GM12878 (cell line): ENCODE data around the gene BAG3. TPM values are rescaled to one million over a fixed set of nuclear protein-coding genes. Genes with fewer than 3 reads are reported as not detected.

Experiments used
- ATAC-seq: fragments of 200-7000 bp; cut with Tn5 transposase; 3 replicates; pipeline ENCODE4 v1.9.1; 2020; ENCODE audit warnings: mild to moderate bottlenecking, moderate library complexity
- BruUV-seq: library from RNA; stranded (reverse); fragments of 400-500 nt; replicated peaks from 2 replicates; lab custom pipeline; 2021; lab: Mats Ljungman, UMichigan
- CTCF ChIA-PET: fragments of 300-600 bp; sonication (Branson Sonifier 250); formaldehyde crosslinking; extraction: SDS; loops from one replicate; lab custom pipeline; 2021; ENCODE audit warnings: inconsistent platforms; lab: Yijun Ruan, JAX
- POLR2A ChIA-PET: fragments of 350-600 bp; formaldehyde crosslinking; extraction: SDS; loops from one replicate; lab custom pipeline; 2021; ENCODE audit warnings: inconsistent platforms; lab: Charles Lee
- RAD21 ChIA-PET: fragments of 300-600 bp; sonication (Branson Sonifier 250); formaldehyde crosslinking; loops from one replicate; lab custom pipeline; 2023; ENCODE audit warnings: antibody characterized with exemption; ENCODE audit not compliant: unreplicated experiment; lab: Charles Lee
- SMC1A ChIA-PET: fragments of 300-600 bp; sonication (Branson Sonifier 250); formaldehyde crosslinking; loops from one replicate; lab custom pipeline; 2023; ENCODE audit not compliant: unreplicated experiment, uncharacterized antibody; lab: Charles Lee
- DNase-seq: peaks from one replicate; pipeline ENCODE4 v3.0.0-alpha.2; 2011; ENCODE audit warnings: low read depth, low spot score
- FAIRE-seq: peaks from 3 replicates; lab custom pipeline; 2011; peaks lifted over from hg19 to GRCh38; lab: Jason Lieb, UNC
- H2AFZ ChIP-seq: 2 replicates; pipeline ENCODE4 v1.6.0; 2011; ENCODE audit warnings: low read depth, low read length, control low read depth; ENCODE audit not compliant: control insufficient read depth
- H3K27ac ChIP-seq: 2 replicates; pipeline ENCODE4 v1.5.1; 2011; ENCODE audit warnings: control low read depth; ENCODE audit not compliant: control insufficient read depth, insufficient read depth
- H3K27me3 ChIP-seq, 2 experiments: replicated peaks in 1 of 2; 2 replicates each; pipeline versions ENCODE4 v1.6.0 to v1.6.1; 2011; ENCODE audit warnings: low read length in 1 of 2; ENCODE audit not compliant: control insufficient read depth in 2 of 2, insufficient read depth in 2 of 2
- H3K36me3 ChIP-seq, 2 experiments: 2 replicates each; pipeline ENCODE4 v1.5.1; 2011; ENCODE audit warnings: low read length in 1 of 2; ENCODE audit not compliant: control insufficient read depth in 2 of 2, insufficient read depth in 2 of 2
- H3K4me1 ChIP-seq: 2 replicates; pipeline ENCODE4 v1.6.1; 2011; ENCODE audit warnings: mild to moderate bottlenecking, low read length, moderate library complexity, mixed read lengths; ENCODE audit not compliant: control insufficient read depth, insufficient read depth
- H3K4me2 ChIP-seq: 2 replicates; pipeline ENCODE4 v1.6.0; 2011; ENCODE audit warnings: control low read depth; ENCODE audit not compliant: control insufficient read depth, insufficient read depth
- H3K4me3 ChIP-seq: fragments of 200-600 bp; sonication (generic); 2 replicates; pipeline ENCODE4 v1.5.1; 2016
- H3K79me2 ChIP-seq: 2 replicates; pipeline ENCODE4 v1.6.0; 2011; ENCODE audit warnings: low read length; ENCODE audit not compliant: control insufficient read depth, insufficient read depth
- H3K9ac ChIP-seq: 2 replicates; pipeline ENCODE4 v1.8.0; 2011; ENCODE audit warnings: low read length, control low read depth, mixed read lengths; ENCODE audit not compliant: control insufficient read depth, insufficient read depth
- H3K9me3 ChIP-seq: replicated peaks from 3 replicates; pipeline ENCODE4 v1.5.1; 2011; ENCODE audit warnings: mild to moderate bottlenecking, low read length; ENCODE audit not compliant: control insufficient read depth, insufficient read depth
- H4K20me1 ChIP-seq: 2 replicates; pipeline ENCODE4 v1.6.0; 2011; ENCODE audit not compliant: control insufficient read depth, insufficient read depth
- CTCF ChIP-seq, 3 experiments: IDR thresholded peaks in 2 of 3; conservative IDR thresholded peaks in 1 of 3; 2 replicates each; pipeline ENCODE4 v1.5.1; 2011; ENCODE audit warnings: low read depth in 3 of 3, low read length in 3 of 3, mild to moderate bottlenecking in 3 of 3, control low read depth in 2 of 3, moderate library complexity in 2 of 3, inconsistent platforms in 1 of 3, mixed read lengths in 1 of 3; ENCODE audit not compliant: control insufficient read depth in 2 of 3, insufficient read depth in 1 of 3; ENCODE audit errors: extremely low read depth in 1 of 3
- E4F1 ChIP-seq: fragments of 450-650 bp; IDR thresholded peaks from 2 replicates; pipeline ENCODE4 v1.6.1; 2018; ENCODE audit warnings: borderline replicate concordance, mild to moderate bottlenecking; ENCODE audit not compliant: partially characterized antibody
- ETV6 ChIP-seq, 2 experiments: fragments of 450-650 bp in 1 of 2; IDR thresholded peaks in 1 of 2; conservative IDR thresholded peaks in 1 of 2; 2 replicates each; pipeline ENCODE4 v1.6.1; 2014; ENCODE audit warnings: antibody characterized with exemption in 1 of 2, borderline replicate concordance in 1 of 2, low read depth in 1 of 2, mild to moderate bottlenecking in 1 of 2, moderate library complexity in 1 of 2
- GABPA ChIP-seq: IDR thresholded peaks from 2 replicates; pipeline ENCODE4 v1.6.1; 2014; ENCODE audit warnings: antibody characterized with exemption, low read depth, mild to moderate bottlenecking, inconsistent platforms
- GATAD2B ChIP-seq: fragments of 450-650 bp; conservative IDR thresholded peaks from 2 replicates; pipeline ENCODE4 v1.6.1; 2017; ENCODE audit warnings: low read depth, mild to moderate bottlenecking, moderate library complexity
- IKZF1 ChIP-seq: fragments of 450-650 bp; conservative IDR thresholded peaks from 2 replicates; pipeline ENCODE4 v1.6.1; 2017; ENCODE audit warnings: antibody characterized with exemption, mild to moderate bottlenecking
- JUNB ChIP-seq: IDR thresholded peaks from 2 replicates; pipeline ENCODE4 v1.6.1; 2016; ENCODE audit warnings: antibody characterized with exemption, mild to moderate bottlenecking
- LARP7 ChIP-seq: fragments of 450-650 bp; IDR thresholded peaks from 2 replicates; pipeline ENCODE4 v1.6.1; 2017; ENCODE audit warnings: mild to moderate bottlenecking
- NFXL1 ChIP-seq: fragments of 450-650 bp; IDR thresholded peaks from 2 replicates; pipeline ENCODE4 v1.6.1; 2017; ENCODE audit warnings: antibody characterized with exemption, mild to moderate bottlenecking, borderline replicate concordance
- NKRF ChIP-seq: fragments of 450-650 bp; conservative IDR thresholded peaks from 2 replicates; pipeline ENCODE4 v1.6.1; 2017; ENCODE audit warnings: mild to moderate bottlenecking, moderate library complexity
- NR2C1 ChIP-seq: fragments of 450-650 bp; IDR thresholded peaks from 2 replicates; pipeline ENCODE4 v1.6.1; 2017; ENCODE audit warnings: antibody characterized with exemption, mild to moderate bottlenecking, moderate library complexity
- NR2F1 ChIP-seq: fragments of 450-650 bp; conservative IDR thresholded peaks from 2 replicates; pipeline ENCODE4 v1.6.1; 2017; ENCODE audit warnings: mild to moderate bottlenecking
- NRF1 ChIP-seq: conservative IDR thresholded peaks from 2 replicates; pipeline ENCODE4 v1.6.1; 2011; ENCODE audit warnings: mild to moderate bottlenecking, low read depth, low read length, improper control_type of control experiment
- SMC3 ChIP-seq: IDR thresholded peaks from 2 replicates; pipeline ENCODE4 v1.6.1; 2011; ENCODE audit warnings: low read length, improper control_type of control experiment, borderline replicate concordance
- WRNIP1 ChIP-seq: IDR thresholded peaks from 2 replicates; pipeline ENCODE4 v1.6.1; 2011; ENCODE audit warnings: low read depth, low read length, improper control_type of control experiment, borderline replicate concordance
- WGBS: methylation state at CpG from one replicate; pipeline ENCODE4 v1.1.6; 2016; ENCODE audit warnings: low lambda C conversion rate; ENCODE audit not compliant: insufficient replicate concordance, insufficient coverage; ENCODE audit errors: missing lambda C conversion rate; 5-methylcytosine and 5-hydroxymethylcytosine counted together
- in situ Hi-C: fragments of 300-500 bp; cut with MboI; formaldehyde crosslinking; loops from 9 replicates; pipeline ENCODE4 v1.14.3; 2018; ENCODE audit warnings: mixed read lengths
- intact Hi-C: fragments of 100-400 bp; cut with micrococcal nuclease; formaldehyde crosslinking; loops from one replicate; pipeline ENCODE4 v1.14.2; 2022; ENCODE audit not compliant: unreplicated experiment
- polyA plus RNA-seq, 11 experiments: library from polyadenylated mRNA; depleted of rRNA in 4 of 11; unstranded in 6 of 11; stranded (reverse) in 5 of 11; fragments of >200 nt; fragmentation: Nextera tagmentation in 4 of 11; fragmentation: Illumina TruSeq in 1 of 11; extraction: Ambion mirVana in 4 of 11; extraction: Trizol in 1 of 11; gene quantifications; 1 replicate in 1 of 11; 2 replicates in 10 of 11; pipeline versions ENCODE4 v1.2.1 to v1.2.3, GENCODE V29; 2011 to 2016; ENCODE audit warnings: inconsistent platforms in 2 of 11, missing spikeins in 2 of 11, low read depth in 1 of 11
- total RNA-seq, 4 experiments: library from RNA; depleted of rRNA in 3 of 4; stranded (reverse); fragments of >200 nt in 3 of 4; fragmentation: Illumina TruSeq in 1 of 4; extraction: Trizol in 1 of 4; gene quantifications; 2 replicates each; pipeline versions ENCODE4 v1.2.1 to v1.2.3, GENCODE V29; 2013 to 2021

BAG3 gene
- total and polyA plus RNA-seq, 10 of the 15 experiments (the other 5 are each of a cell fraction or from before 2014, with no cell fraction given): 0.71 to 14.1 (median 4.3) TPM

GRCh38 chr10:119651514-119652360 lies 557 bp downstream of the BAG3 start:
- Histone ChIP-seq H3K27ac (peak overlapping the region; percentile 22; the same call in 1 of the 2 replicates), H2AFZ (peak overlapping the region; percentile 84), H3K4me3 (peak overlapping the region; percentile 90), H3K27me3 (no peaks in the 10 kb centered on the region), H3K9me3 (no peaks in the 10 kb centered on the region), H3K36me3 (no peaks in the 10 kb centered on the region), H3K79me2 (no peaks in the 10 kb centered on the region), H3K4me2 (peak overlapping the region; percentile 69), H3K9ac (peak overlapping the region; percentile 42), H3K4me1 (no peaks in the 10 kb centered on the region), H4K20me1 (no peaks in the 10 kb centered on the region)
- ChIA-PET RAD21 (interaction anchor here (0.7 to 1.4 kb wide), 5 partner anchors 36 to 111 kb away, joined by 3 to 8 read pairs (median 4); partner anchors contain the start of gene RGS10), CTCF (interaction anchor here (0.8 to 1.7 kb wide), 7 partner anchors 8 to 445 kb away, joined by 3 to 6 read pairs (median 3); partner anchors contain the start of gene GRK5), SMC1A (interaction anchor here (1.1 to 1.6 kb wide), 2 partner anchors 35 to 151 kb away, joined by 3 to 4 read pairs; no protein-coding TSS in a partner anchor), POLR2A (interaction anchor here (1.0 to 1.6 kb wide), 4 partner anchors 10 to 220 kb away, joined by 3 to 4 read pairs (median 3); partner anchors contain the start of gene INPP5F)
- 2% methylated on average over 84 of the region's 107 CpGs for WGBS
- intact Hi-C loops: loop anchor here (1.0 to 5.0 kb wide), 2 partner anchors 54 to 444 kb away; partner anchors contain the start of gene GRK5
- FAIRE-seq (no peak), DNase-seq (no peak), ATAC-seq (peak; percentile 18)
- no TSS peak for BruUV-seq
- in situ Hi-C loops: no loop called here
- no peak for TF ChIP-seq NR2C1
- TF ChIP-seq WRNIP1: no peak
- TF ChIP-seq IKZF1: peak; percentile 74
- no peak for TF ChIP-seq E4F1
- TF ChIP-seq JUNB: no peak
- TF ChIP-seq NFXL1: no peak
- no peak for TF ChIP-seq ETV6 (conservative IDR thresholded peaks at IDR 0.05 in 1 of 2, IDR thresholded peaks at IDR 0.05 in 1 of 2; ENCODE audit: borderline replicate concordance in 1 of 2, low read depth in 1 of 2)
- TF ChIP-seq CTCF (IDR thresholded peaks at IDR 0.05 in 2 of 3, conservative IDR thresholded peaks at IDR 0.05 in 1 of 3; ENCODE audit: control insufficient read depth in 2 of 3, extremely low read depth in 1 of 3, insufficient read depth in 1 of 3, low read depth in 3 of 3, low read length in 3 of 3): 0 out of 6 replicates have a peak, but pooled peaks of 1 of the 3 experiments have one; percentile 4
- no peak for TF ChIP-seq GABPA
- TF ChIP-seq NR2F1: peak; percentile 39; the same call in 1 of the 2 replicates
- TF ChIP-seq GATAD2B: peak; percentile 45; the same call in 1 of the 2 replicates
- no peak; the same call in none of the 2 replicates for TF ChIP-seq NKRF
- TF ChIP-seq LARP7: 0 out of 2 replicates have a peak, but pooled peaks have one; percentile 15
- TF ChIP-seq SMC3: no peak
- TF ChIP-seq NRF1: no peak
